ENCODE measurements around the gene PSRC1. TPM values are rescaled to one million over a fixed set of nuclear protein-coding genes. Genes with fewer than 3 reads are reported as not detected.

Gene PSRC1
- total RNA-seq, 1 experiment from 2014 or later = 32.7 TPM

DNA sequence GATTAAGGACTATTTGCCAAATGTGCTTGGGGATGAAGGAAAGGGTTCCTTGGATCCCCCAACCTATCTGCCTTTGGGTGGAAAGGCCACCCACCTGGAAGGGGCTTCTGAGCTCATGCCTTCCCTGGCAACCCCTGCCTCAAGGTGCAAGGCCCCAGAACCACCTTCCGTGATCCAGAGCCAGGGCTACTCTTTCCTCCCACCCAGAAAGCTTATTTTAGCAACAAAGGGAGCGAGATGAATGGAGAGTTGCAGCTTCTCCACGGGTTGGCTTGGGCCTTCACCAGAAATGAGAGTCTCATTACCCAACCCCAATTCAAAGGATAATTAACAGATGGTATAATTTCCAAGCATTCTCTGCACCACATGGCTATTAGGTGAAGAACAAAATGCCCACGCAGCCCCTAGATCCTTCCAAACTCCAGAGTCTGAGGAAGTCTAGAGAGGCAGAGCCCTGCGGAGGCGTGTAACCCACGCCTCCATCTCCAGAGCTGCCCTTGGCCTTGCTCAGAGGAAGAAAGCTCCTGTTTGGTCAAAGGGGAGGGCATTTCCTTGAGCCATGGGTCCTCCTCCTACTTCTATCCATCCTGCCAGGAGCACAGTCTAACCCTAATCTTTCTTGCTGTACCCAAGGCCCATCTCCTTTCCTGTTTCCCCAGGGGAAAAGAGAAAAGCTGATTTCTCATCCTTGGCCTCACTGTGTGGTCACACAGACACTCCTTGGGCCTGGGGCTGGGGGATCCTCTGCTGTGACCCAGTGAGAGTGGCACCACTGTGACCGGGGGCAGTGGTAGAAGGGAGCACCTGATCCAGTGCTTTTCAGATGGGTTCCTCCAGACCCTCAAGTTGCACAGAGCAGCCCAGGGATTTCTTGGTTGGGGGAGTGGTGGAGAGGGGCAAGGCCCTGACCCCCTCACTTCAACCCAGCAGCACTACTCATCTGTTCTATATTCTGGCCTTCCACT lies 35.3 kb downstream of the PSRC1 start:
- no peak for DNase-seq (ENCODE audit: low spot score)

DNA sequence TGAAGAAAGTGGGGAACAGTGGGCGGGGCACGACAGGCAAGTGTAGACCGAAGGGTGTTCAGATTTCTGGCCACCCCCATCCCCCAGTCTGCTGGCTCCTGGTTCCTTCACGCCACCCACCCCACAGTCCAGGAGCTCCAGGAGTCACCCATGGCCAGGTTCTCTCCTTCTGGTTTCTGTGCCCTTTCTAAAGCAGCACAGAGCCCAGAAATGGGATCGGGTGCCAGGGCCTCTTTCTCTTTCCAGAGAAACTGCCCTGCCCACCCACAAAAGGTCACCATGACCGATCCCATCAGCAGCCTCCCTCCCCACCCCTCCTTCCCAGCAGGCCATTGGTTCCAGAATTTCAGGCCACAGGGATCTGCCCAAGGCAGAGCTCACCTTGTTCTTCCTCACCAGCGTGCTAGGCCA lies 36.8 kb downstream of the PSRC1 start:
- no peak for DNase-seq (ENCODE audit: low spot score)

- DNase-seq (ENCODE audit: low spot score) = no peak
These were observed 38.9 kb downstream of the PSRC1 start for GRCh38 chr1:109243860-109244552.

- no peak for DNase-seq (ENCODE audit: low spot score)
These were observed 39.7 kb downstream of the PSRC1 start for GRCh38 chr1:109243221-109243620.

GRCh38 chr1:109242387-109242786 lies 40.6 kb downstream of the PSRC1 start:
- DNase-seq (ENCODE audit: low spot score) = no peak

- no peak for DNase-seq (ENCODE audit: low spot score)
These were observed 41.1 kb downstream of the PSRC1 start for GRCh38 chr1:109241841-109242345.

DNA sequence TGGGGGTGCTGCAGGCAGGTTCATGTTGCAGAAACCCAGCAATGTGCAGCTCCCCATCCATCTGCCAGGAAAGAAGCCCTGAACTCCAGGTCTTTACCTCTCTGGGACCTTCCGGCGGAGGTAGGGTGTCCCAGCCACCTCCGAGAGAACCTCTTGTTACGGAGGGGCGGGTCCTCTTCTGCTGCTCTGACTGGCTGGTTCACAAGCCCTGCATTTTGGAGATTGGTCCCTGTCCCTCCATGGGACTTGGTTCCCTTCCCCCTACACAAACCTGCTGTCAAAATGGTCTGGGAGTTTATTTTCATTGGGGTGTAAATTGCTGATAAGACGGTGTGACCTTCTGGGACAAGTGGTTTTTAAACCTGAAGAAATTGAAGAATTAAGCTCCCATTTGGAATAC lies 41.6 kb downstream of the PSRC1 start:
- no peak for DNase-seq (ENCODE audit: low spot score)

- no peak for DNase-seq (ENCODE audit: low spot score)
These were observed 42.5 kb downstream of the PSRC1 start for GRCh38 chr1:109240158-109241152.

DNA sequence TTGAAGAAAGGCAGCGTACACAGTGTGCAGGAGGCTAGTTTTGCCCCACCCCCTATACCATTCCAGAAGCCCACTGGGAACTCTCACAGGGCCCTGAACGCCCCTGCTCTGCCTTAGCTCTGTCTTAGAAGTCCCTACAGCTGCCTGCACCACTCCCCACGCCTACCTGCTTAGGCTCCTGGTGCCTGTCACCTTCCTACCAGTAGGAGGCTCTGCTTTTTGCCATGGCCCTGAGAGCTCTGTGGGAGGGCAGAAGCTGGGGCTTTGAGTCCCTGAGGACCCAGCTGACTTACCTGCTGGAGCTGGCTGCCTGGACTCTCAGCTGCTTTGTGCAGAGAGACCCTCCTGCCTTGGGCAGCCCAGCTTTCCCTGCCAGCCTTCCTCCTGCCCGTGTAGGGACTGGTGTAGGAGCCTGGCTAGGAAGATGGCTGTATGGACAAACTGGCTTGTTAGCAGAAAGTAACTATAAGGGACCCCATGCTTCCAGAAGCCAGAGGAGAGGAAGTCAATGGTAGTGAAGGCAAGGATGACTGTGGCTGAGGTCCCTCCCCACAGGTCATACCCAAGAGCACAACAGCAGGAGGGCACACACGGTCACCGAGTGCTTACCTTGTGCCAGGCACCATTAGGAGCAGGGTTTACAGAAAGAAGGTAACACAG lies 43.4 kb downstream of the PSRC1 start:
- DNase-seq (ENCODE audit: low spot score) = no peak

- DNase-seq (ENCODE audit: low spot score) = no peak
These were observed 43.9 kb downstream of the PSRC1 start for GRCh38 chr1:109239047-109239408.

DNA sequence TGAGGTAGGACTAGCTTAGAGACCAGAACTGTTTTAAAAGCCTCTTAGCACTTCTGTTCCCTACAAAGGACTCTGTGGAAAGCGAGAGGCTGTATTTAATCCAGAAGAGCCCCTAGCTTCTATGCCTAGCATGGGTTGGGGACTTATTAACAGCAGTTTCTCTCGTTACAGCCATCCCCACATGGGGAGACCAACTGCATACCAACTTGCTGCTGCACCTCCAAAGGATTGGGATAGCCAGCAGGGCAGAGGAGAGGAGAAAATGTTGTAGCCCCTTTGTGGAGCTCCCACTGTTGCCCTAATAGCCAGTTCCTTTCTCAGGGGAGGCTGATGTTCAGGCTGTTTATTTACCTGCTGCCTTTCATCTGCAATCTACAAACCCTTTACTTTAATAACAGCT lies 44.6 kb downstream of the PSRC1 start:
- no peak for DNase-seq (ENCODE audit: low spot score)

DNA sequence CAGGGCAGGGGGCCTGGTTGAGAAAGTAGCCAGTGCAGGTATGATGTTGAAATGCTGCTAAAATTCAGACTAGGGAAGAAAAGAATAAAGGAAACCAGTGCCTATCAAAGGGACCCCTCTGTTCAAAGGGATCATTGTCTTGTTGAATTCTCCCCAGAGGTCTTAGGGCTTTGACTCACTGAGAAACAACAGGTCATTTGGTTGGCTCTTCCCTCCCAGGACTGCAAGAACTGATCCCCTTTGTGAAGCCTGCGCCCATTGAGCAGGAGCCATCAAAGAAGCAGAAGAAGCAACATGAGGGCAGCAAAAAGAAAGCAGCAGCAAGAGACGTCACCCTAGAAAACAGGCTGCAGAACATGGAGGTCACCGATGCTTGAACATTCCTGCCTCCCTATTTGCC lies 45.4 kb downstream of the PSRC1 start:
- no peak for DNase-seq (ENCODE audit: low spot score)

DNA sequence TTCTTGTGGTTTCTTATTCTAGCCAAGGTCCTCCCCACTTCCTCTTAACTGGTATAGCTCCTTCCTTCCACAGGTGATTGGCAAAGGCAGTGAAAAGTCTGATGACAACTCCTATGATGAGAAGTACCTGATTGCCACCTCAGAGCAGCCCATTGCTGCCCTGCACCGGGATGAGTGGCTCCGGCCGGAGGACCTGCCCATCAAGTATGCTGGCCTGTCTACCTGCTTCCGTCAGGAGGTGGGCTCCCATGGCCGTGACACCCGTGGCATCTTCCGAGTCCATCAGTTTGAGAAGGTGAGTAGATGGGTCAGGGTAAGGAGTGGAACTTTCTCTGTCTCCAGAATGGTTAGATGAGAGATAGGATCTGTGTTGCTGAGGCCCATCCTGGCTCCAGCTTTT lies 47.8 kb downstream of the PSRC1 start:
- no peak for DNase-seq (ENCODE audit: low spot score)

DNA sequence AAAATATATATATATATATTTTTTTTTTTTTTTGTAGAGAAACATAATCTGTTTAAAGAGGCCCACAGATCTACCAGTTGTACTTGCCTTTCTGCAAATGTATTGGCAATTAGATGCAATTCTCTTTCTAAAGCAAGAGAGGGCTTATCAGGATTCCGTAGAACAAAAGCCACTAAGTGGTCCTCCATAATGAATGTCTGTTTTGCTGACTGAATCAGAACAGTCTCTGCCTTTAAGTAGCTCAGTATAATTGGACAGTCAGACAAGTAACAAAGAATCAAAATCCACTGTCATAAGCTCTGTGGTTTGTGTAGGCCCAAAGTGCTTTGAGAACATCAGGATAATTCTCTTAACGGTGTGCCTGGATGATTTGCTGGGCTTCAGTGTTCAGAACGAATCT lies 51.9 kb downstream of the PSRC1 start:
- DNase-seq (ENCODE audit: low spot score) = no peak

Other genes starting within 250 kb of the PSRC1 start
- 19.5 and 29.4 TPM in 2 replicates for gene WDR47, start 241.0 kb downstream of the PSRC1 start, total RNA-seq (2014; rRNA removed; shearing (Covaris generic))
- 66.7 and 78.1 TPM in 2 replicates for gene TAF13, start 207.1 kb downstream of the PSRC1 start, total RNA-seq (2014; rRNA removed; shearing (Covaris generic))
- 16.0 and 17.2 TPM in 2 replicates for gene TMEM167B, start 192.4 kb downstream of the PSRC1 start, total RNA-seq (2014; rRNA removed; shearing (Covaris generic))
- 1.7 and 3.2 TPM in 2 replicates for gene ELAPOR1, start 169.0 kb downstream of the PSRC1 start, total RNA-seq (2014; rRNA removed; shearing (Covaris generic))
- 224 and 232 TPM in 2 replicates for gene SARS1, start 69.2 kb downstream of the PSRC1 start, total RNA-seq (2014; rRNA removed; shearing (Covaris generic))
- gene CELSR2, start 33.6 kb downstream of the PSRC1 start, total RNA-seq (2014; rRNA removed; shearing (Covaris generic)) = 10.3 and 14.9 TPM in 2 replicates
- 1.8 TPM in 1 of 2 replicates, not detected in the other for gene MYBPHL, start 23.9 kb upstream of the PSRC1 start, total RNA-seq (2014; rRNA removed; shearing (Covaris generic))
- 15.9 and 22.7 TPM in 2 replicates for gene SORT1, start 114.8 kb upstream of the PSRC1 start, total RNA-seq (2014; rRNA removed; shearing (Covaris generic))
- gene PSMA5, start 143.3 kb upstream of the PSRC1 start, total RNA-seq (2014; rRNA removed; shearing (Covaris generic)) = 142 and 190 TPM in 2 replicates
- gene SYPL2, start 183.4 kb upstream of the PSRC1 start, total RNA-seq (2014; rRNA removed; shearing (Covaris generic)) = 0.24 TPM in 1 of 2 replicates, not detected in the other
- gene ATXN7L2, start 200.8 kb upstream of the PSRC1 start, total RNA-seq (2014; rRNA removed; shearing (Covaris generic)) = 3.0 and 5.4 TPM in 2 replicates
- 5.4 and 5.7 TPM in 2 replicates for gene CYB561D1, start 210.9 kb upstream of the PSRC1 start, total RNA-seq (2014; rRNA removed; shearing (Covaris generic))
- gene AMIGO1, start 226.6 kb upstream of the PSRC1 start, total RNA-seq (2014; rRNA removed; shearing (Covaris generic)) = 0.10 TPM in 1 of 2 replicates, not detected in the other

Data from A172 (cell line).